HG03439 (cell line): ENCODE results near the gene DUSP10.
A peak's percentile ranks its signal among the peaks of the same experiment; 100 is the strongest.

ENCODE experiments used
- ATAC-seq: cut with Tn5 transposase; IDR thresholded peaks from one replicate; pipeline ENCODE4 v1.9.1; 2021; ENCODE audit warnings: mild to moderate bottlenecking, moderate library complexity; ENCODE audit not compliant: unreplicated experiment

Gene DUSP10

GRCh38 chr1:221734187-221734586 lies 7.7 kb downstream of the DUSP10 start:
- no peak for ATAC-seq

GRCh38 chr1:221732052-221732451 lies 9.8 kb downstream of the DUSP10 start:
- no peak for ATAC-seq

DNA sequence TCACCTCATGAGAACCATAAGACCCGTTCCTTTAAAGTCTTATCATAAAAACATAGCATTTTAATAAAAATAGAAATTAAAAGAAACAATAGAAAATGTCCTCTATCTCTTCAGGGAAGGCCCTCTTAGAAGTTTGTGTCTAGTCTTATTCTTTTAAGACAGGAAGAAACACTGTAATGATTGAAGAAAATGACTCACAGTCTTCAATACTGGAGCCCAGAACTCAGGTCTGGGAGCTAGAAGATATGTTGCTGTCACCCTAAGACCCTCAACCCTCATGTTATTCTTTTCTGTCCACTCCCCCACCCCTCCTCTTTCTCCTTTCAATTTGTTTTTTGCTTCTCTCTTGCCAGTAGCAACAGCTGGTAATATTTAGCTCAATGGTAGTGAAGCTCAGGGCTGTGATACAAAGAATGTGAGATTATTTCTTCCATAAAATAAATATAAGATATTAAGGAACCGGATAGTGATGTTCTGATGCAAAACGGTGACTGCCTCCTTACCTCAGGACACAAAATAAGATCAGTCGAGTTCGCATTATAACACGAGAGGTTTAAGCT lies 12.0 kb downstream of the DUSP10 start:
- no peak for ATAC-seq

- ATAC-seq, result no peak
Observed at GRCh38 chr1:221728037-221728505, 13.8 kb downstream of the DUSP10 start.

DNA sequence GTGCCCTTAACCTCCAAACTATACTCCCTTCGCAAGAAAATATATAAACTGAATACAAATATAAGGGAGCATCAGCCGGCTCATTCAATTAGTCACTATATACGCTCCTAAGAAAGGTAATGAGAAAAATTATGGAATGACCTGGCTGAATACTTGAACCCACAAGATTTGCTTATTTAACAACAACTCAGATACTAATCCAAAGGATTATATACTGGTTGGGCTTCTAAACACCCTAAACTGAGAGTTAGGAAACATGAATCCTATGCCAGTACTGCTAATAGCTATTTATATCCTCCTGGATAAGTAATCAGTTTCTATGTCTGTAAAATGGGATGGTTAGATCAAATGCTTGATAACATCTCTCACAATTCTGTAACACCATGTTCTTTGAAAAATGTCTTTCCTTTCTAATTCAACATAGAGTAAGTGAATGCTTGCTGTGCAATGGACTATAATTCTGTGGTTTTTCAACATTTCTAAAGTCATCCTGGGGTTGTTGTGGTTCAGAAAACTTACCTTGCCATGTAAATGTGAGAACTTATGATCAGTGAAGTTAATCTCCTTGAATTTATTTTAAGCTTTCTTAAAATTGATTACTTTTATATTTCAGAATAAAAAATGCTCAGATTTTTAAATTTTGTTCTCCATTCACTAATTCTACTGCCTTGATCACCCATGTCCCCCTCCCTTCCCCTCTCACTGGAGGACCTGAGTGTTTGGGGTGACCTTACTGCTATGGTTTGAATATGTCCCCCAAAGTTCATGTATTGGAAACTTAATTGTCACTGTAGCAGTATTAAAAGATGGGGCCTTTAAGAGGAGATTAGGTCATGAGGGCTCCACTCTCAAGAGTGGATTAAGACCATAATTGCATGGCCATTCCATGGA lies 14.5 kb downstream of the DUSP10 start:
- ATAC-seq, result no peak

- peak; percentile 51 for ATAC-seq
Observed at GRCh38 chr1:221725735-221726672, 15.9 kb downstream of the DUSP10 start.

- ATAC-seq, result no peak
Observed at GRCh38 chr1:221724931-221725605, 16.8 kb downstream of the DUSP10 start.

GRCh38 chr1:221723848-221724236 lies 18.0 kb downstream of the DUSP10 start:
- no peak for ATAC-seq

DNA sequence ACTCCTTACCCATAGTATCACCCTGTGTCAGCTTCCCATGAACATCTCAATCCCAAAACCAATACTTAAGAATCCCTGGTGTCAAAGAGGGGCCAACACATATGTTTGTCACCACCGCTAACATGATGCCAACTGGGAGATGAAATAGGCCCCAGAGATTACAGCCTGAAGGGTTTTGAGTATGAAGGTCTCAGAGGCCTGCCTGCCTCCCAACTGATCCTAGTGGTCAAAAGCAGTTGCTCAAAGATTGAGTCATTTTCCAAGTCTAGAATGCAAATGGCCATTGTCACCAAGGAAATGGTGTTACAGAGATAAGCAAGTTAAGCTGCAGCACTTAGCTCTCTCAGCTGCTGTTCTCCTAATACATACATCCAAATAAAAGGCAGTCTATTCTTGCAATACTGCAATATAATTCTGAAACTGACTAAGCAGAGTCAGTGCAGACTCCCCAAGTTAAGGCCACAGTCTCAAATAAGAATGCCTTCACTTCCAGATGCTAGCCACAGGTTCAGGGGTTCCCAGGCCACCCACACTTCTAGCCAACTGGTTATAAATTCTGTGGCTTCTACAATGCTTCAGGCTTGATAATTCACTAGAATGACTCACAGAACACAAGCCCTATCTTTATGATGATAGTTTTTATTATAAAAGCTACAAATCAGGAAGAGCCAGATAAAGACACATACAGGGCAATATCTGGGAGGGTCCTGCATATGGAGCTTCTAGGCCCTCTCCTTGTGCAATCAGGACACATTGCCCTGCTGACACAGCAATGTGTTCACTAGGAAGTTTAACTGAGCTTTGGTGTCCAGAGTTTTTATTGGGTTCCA lies 18.7 kb downstream of the DUSP10 start:
- no peak for ATAC-seq

GRCh38 chr1:221722254-221723017 lies 19.5 kb downstream of the DUSP10 start:
- no peak for ATAC-seq

DNA sequence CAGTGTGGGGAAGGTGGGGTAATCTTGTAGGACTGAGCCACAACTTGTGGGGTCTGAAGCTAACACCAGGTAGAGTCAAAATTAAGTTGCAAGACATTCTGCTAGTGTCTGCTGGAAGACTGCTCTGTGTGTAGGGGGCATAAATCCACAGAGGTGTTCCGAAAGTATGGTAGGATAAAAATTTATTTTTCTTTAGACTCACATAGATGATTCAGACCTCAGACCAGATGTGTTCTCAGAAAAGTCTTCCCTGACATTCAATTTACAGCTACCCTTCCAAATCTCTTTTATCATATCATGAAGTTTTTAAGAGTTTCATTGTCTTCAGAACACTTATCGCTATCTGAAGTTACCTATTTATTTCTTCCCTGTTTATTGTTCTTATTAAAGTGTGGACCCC lies 21.3 kb downstream of the DUSP10 start:
- no peak for ATAC-seq

DNA sequence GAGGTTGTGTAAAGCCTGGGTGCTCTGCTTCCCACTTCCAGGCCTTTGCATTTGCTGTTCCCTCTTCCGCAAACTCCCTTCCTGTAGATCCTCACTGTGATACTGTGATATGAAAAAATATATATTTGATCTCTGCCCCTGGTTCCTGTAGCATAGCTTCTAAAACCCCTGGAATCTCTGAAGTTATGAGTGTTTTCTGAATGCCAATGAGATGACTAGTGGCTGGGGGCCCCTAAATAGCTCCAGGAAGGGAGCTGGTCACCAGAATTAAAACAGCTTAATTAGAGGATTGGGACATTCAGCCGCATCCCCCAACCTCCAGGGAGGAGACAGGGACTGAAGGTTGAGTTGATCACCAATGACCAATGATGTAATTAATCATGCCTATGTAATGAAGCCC lies 21.9 kb downstream of the DUSP10 start:
- ATAC-seq, result no peak

GRCh38 chr1:221719278-221719597 lies 22.7 kb downstream of the DUSP10 start:
- ATAC-seq, result no peak

- ATAC-seq, result no peak
Observed at GRCh38 chr1:221718381-221719277, 23.3 kb downstream of the DUSP10 start.

GRCh38 chr1:221717485-221717853 lies 24.4 kb downstream of the DUSP10 start:
- ATAC-seq, result no peak

- no peak for ATAC-seq
Observed at GRCh38 chr1:221716713-221717484, 25.0 kb downstream of the DUSP10 start.

DNA sequence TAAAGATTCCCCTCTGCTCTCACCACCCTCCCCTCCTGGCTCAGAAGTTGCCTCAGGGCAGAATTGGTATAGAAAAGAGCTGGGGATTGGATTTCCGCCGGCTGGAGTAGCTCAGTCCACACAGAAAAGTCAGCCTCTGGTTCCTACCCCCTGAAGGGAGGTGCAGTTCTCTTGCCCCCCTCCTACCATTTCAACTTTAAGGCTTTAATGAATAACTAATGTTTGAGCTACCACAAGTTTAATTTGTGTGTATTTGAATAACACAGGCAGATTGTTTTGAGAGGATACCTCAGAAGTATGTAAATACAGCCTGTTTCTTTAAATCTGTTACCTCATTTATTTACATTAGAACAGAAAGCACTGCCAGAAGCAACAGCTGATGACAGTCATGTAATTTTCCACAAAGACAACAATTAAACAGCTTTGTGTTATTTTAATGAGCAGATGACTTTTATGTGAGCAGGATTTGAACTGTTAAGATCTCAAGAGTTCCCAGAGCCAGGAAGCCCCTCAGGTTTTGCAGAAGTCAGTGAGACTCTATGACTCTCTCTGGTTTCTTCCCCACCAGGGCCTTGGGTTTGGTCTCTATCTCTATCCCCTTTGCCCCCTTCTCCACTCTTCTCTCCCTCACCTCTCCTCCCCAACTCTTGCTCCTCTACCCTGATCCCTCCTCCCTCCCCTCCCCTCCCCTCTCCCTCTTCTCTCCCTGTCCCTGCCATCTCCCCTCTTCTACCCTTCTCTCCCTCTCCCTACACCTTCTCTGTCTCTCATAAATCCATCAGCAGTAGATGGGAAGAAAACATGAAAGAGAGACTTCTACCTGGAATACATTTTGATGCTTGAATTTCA lies 26.3 kb downstream of the DUSP10 start:
- ATAC-seq, result no peak
